ENCODE data around the gene SCAF8.

DNA sequence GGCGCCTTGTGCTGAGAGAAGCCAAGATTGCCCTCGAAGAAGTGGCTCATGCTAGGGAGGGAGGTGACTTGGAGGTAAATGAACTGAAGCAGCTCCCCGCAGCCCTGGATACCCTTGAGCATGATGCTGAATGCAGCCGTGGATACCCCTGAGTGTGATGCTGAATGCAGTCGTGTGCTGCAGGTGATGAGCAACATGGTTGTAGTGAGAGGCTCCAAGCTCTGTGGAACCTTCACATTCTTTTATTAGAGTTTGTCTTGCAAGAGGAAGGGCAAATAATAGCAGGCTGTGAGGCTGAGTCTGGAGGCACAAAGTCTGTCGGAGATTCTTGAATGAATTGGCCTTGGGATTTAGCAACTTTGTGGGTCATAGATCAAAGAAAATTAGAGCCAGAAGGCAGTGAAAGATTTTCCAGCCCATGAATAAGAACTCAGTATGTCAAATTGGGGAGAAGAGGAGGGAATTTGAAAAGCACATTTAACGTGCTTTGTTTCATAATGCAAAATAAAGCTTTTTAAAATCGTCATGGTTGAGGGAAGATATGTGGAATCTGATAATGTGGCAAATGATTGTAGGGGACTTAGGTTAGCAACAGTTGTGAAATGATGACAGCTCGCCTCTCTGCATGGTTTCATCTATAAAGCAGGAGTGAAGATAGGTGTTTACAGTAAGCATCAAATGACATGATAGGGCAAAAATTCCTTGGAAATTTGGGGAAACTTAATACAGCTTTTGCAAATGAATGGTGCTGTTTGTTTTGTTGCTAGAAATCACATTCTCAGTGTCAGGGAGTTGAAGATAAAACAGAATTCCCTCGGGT, 141.8 kb downstream of the SCAF8 start:
- TF ChIP-seq, protein P1, sequence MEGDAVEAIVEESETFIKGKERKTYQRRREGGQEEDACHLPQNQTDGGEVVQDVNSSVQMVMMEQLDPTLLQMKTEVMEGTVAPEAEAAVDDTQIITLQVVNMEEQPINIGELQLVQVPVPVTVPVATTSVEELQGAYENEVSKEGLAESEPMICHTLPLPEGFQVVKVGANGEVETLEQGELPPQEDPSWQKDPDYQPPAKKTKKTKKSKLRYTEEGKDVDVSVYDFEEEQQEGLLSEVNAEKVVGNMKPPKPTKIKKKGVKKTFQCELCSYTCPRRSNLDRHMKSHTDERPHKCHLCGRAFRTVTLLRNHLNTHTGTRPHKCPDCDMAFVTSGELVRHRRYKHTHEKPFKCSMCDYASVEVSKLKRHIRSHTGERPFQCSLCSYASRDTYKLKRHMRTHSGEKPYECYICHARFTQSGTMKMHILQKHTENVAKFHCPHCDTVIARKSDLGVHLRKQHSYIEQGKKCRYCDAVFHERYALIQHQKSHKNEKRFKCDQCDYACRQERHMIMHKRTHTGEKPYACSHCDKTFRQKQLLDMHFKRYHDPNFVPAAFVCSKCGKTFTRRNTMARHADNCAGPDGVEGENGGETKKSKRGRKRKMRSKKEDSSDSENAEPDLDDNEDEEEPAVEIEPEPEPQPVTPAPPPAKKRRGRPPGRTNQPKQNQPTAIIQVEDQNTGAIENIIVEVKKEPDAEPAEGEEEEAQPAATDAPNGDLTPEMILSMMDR (IDR thresholded peaks at IDR 0.05; ENCODE audit: poor library complexity): no peak
- TF ChIP-seq EZH2 (IDR thresholded peaks at IDR 0.05; ENCODE audit: borderline replicate concordance) (no peak), EZH2phosphoT487 (IDR thresholded peaks at IDR 0.05; ENCODE audit: low read depth, severe bottlenecking, unreplicated experiment) (no peak)

Data from hepatocyte (in vitro differentiated cells).